DMS153 treated with DMSO at 0.1 percent for 48 hours (cell line): ENCODE data around the gene PALLD.
"Not testable (repeated sequence)": the region's sequence is repeated elsewhere in the genome, so short reads cannot be mapped to it uniquely, and the experiment has no call there.

Experiments
- DNase-seq: peaks from one replicate; lab custom pipeline; 2025; ENCODE audit not compliant: unreplicated experiment; lab: John Stamatoyannopoulos, UW

The PALLD gene

GRCh38 chr4:168490711-168491110, 6.1 kb upstream of the PALLD start:
- no peak for DNase-seq

DNA sequence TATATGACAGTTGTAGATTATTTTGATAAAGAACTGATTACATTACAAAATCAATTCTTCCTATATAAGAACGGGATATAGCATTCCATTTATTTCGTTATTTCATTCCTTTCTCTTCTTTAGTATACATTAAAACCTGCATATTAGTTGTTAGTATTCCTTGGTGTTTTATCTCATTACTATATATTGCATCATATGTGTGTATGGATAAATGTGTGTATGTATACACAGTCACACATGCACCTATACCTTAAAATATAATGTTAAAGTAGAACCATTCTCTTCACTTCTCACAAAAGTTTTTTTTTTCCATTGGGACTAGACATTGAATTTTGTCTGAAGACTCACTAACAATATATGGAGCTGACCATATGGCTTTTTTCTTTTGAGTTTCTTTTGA, 5.3 kb upstream of the PALLD start:
- DNase-seq, result no peak

- no peak for DNase-seq
Observed at GRCh38 chr4:168498251-168498650, 1.4 kb downstream of the PALLD start.

DNA sequence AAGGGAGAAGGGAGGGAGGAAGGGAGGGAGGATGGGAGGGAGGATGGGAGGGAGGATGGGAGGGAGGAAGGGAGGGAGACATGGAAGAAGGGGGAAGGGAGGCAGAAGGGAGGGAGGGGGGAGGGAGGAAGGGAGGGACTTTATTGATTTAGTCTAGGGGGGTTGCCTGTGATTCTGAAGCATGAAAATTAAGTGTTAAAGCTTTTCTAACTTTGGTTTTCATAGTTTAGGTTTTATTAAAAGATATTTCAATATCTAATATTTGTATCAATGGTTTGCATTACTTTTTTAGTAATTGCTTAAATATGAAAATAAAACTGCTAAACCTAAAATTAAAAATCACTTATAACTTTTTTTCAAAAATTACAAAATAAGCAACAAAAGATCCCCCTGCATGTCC, 2.4 kb downstream of the PALLD start:
- DNase-seq, result no peak

DNA sequence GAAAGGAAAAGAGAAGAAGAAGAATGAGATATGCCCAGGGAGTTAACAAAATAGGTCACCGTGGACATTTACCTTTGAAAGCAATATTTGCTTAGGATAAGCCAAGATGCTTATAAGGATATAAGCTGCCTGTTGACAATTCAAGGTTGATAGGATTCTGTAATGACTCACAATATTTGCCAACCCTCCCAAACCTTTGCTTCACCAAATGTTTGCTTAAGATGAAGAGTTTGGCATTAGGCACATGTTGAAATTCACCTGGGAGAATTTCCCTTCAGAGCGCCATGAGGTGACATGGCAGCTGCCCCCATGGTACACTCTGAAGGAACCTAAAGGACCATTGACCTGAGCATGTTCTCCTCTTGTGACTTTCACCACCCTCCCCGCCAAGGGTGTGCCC, 4.6 kb downstream of the PALLD start:
- DNase-seq, result no peak

DNA sequence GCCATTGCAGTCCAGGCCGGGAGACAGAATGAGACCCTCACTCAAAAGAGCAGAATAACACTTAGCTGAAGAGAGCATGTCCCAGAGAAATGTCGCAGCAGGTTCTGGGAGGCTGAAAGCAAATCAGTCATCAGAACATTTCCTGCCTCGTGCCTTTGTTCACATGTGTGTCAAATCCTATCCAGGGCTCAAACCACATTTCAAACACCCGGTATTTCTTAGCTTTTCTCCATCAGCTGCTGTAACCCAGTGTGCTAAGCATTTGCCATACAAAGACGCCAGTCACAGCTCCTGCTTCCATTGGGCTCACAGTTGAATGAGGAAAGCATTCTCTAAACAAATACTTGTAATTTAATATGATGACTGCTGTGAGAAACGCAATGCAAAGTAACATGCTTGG, 6.0 kb downstream of the PALLD start:
- DNase-seq, result no peak

- no peak for DNase-seq
Observed at GRCh38 chr4:168503652-168504362, 7.0 kb downstream of the PALLD start.

DNA sequence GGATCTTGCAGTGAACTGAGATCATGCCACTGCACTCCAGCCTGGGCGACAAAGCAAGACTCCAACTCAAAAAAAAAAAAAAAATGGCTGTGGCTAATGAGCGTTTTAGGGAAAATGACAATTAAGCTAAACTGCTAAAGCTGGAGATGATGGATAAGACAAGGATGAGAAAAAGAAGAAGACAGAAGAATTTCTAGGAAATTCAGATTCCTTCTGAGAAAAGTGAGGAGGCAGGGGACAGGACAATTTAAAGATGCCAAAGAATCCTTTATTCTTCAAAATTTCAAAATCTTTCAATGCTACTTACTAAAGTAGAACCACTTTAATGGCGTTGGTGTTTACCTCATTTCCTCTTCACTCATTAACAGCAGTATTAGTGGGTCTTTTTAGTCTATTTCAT, 7.7 kb downstream of the PALLD start:
- DNase-seq, result no peak

GRCh38 chr4:168506014-168506413, 9.2 kb downstream of the PALLD start:
- DNase-seq, result no peak

DNA sequence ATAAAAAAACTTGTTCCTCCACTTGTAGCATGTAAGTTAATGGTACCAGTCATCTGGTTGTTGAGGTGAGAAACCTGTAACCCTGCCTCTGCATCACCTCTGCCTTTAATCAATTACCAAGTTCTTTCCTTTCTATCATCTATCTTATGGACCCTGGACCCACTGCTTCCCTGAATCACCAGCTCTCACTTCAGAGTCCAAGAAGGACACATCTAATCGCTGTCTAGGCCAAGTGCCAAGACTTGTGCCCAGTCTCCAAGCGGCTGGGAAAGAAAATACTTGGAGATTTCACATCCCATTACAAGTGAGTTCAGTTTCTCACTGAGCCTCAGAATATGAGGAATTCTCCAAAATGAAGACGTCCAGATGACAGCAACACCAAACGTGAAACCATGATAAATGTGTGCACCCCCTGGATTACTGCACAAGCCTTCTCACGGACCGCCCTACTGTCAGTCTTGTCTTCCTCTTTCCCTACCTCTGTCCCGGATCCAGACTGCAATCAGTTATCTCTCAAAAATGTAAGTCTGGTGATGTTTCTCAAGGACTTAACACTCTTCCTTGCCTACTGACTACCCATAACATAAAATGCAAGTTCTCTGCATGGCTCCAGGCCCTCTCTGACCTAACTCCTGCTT, 10.4 kb downstream of the PALLD start:
- DNase-seq, result no peak

DNA sequence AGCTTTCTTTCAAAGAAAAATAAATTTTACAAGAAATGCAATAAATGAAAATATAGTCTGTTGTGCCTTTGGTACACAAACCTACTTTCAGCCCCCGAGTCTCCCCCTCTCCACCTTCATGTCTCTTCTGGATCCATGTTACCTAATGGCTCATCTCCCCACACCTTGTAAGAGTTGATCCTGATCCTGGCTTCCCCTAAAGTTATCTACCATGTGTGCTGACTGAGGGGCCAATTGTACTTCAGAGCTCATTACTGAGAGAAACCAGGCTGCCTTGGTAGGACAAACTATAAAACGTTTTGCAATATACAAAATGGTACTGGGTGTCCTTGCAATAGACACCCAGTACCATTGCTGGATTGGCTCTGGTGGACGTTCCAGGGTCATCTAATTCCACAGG, 11.8 kb downstream of the PALLD start:
- no peak for DNase-seq

DNA sequence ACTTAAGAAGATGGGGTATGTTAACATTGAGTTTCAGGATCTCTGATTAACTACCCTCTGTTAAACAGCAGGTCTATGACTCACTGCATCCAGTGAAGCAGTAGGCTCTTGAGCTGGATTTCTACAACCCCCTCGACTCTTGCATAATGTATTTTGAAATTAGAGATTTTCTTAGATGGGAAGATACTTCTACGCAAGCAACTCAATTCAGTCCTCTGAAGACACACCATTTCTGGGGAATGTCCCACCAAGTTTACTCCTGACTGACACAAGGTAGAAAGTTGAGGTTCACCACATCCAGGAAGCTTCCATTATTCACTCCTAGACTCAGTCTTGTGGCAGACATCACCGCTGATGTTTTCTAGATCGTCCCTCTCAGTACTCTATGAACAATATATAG, 12.9 kb downstream of the PALLD start:
- no peak for DNase-seq

- DNase-seq, result no peak
Observed at GRCh38 chr4:168511780-168512489, 15.1 kb downstream of the PALLD start.

DNA sequence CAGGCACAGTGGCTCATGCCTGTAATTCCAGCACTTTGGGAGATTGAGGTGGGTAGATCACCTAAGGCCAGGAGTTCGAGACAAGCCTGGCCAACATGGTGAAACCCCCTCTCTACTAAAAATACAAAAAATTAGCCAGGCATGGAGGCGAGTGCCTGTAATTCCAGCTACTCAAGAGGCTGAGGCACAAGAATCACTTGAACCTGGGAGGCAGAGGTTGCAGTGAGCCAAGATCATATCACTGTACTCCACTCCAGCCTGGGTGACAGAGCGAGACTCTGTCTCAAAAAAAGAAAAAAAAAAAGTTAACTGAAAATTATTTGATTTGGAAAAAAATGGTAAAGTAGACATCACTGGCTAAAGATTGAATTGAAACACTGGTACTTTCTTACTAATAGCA, 17.0 kb downstream of the PALLD start:
- DNase-seq, result not testable (repeated sequence)

- no peak for DNase-seq
Observed at GRCh38 chr4:168514249-168514852, 17.5 kb downstream of the PALLD start.

GRCh38 chr4:168515222-168516011, 18.6 kb downstream of the PALLD start:
- no peak for DNase-seq

DNA sequence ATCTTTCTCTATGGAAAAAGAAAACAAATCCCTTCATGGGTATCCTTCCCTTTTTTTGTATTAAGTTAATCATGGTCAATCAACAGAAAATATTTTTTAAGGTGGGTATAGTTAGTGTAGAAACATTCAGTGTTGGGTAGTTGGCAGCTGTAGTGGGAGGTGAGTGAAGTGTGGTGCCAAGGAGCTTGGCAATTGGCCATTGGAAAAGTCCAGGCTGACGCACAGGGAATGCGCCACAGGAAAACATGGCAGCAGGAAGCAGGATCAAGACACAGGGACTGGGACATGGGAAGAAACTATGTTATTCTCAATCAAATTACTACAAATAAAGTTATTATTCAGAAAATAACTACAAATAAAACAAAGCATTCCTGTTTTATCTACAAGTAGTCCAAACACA, 20.0 kb downstream of the PALLD start:
- DNase-seq, result no peak

- no peak for DNase-seq
Observed at GRCh38 chr4:168519576-168519975, 22.7 kb downstream of the PALLD start.

GRCh38 chr4:168521721-168522120, 24.9 kb downstream of the PALLD start:
- no peak for DNase-seq

DNA sequence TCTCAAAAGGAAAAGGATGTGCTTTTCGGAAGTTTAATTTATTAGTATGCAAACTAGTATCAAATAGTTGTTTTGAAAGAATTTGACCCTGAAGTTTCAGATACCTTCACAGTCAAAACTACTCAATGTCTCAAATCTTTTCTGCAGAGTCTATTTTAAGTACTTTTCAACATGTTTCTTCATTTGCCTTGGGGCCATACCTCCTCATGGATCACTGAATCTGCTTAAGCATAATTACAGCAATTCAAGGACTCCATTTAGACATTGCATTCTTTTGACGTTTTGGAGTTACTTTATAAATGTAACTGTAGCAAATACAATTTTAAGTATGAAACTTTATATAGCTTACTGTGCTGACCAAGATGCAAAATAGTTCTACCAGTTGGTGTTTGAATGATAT, 25.5 kb downstream of the PALLD start:
- DNase-seq, result no peak

GRCh38 chr4:168522829-168523489, 26.1 kb downstream of the PALLD start:
- DNase-seq, result no peak
